A204.1 (cell line): ENCODE measurements around the gene UNC5C.

Experiments used
- FAIRE-seq: peaks from 2 replicates; lab custom pipeline; 2012; peaks lifted over from hg19 to GRCh38; lab: Jason Lieb, UNC

The UNC5C gene

DNA sequence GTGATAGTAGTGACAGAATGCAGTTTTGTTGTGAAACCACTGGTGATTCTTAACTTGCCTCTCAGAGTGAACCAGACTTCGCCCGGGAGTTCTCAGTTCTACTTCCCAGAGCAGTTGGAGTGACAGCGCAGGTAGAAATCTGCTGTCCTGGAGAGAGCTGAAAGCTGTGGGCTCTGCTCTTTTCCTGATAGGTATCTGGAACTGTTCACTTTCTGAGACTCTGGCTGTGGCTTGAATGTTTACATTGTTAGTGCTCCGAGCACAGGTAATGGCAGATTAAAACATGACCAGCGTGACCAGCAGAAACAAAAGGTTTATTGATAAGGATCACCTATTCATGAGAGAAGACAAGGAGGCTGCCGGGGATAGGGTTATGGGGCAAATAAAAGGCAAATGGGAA lies 430.3 kb downstream of the UNC5C start:
- FAIRE-seq, result no peak

DNA sequence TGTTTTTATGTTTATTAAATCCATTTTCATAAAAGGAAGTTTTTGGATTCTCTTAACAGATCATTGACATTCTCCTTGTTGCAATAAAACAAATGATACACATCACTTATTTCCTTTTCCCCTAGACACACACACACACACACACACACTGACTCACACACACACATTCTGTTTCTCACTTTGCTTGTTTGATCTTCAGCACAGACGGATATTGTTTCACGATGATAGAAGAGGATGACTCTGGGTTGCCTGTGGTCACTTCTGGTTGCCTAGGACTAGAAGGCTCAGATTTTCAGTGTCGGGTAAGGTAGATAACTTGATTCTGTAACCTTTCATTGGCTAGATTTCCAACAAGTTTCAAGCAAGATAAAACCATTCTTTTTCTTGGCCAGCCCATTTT lies 434.3 kb downstream of the UNC5C start:
- no peak for FAIRE-seq
